ENCODE measurements around the gene SCAF8. TPM values are rescaled to one million over a fixed set of nuclear protein-coding genes. Genes with fewer than 3 reads are reported as not detected.

SCAF8 gene
- total and polyA plus RNA-seq, 7 donors = 9.0 to 46.3 (median 37.1) TPM

DNA sequence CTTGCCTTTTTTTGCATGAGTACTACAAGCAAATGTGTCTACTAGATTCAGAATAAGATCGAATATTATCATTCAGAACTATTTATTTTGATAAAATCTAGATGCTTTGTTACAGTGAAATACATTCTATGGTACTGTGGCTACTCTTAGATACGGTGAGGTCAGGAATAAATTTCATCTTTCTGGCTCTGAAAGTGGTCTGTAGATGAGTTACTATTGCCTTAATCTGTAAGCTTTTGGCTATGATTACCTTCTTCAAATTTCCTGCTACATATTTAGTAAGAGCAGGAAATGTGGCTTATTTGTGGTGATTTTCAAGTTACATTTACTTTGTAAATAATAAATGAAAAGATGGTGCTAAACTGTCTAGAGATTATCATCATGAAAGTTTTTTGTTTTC, 50.0 kb downstream of the SCAF8 start:
- Histone ChIP-seq H3K27me3 (no peaks in the 10 kb centered on the region), H3K36me3 (peaks cover 0 to 14% (median 0%) of the 10 kb centered on the region in 4 donors), H3K4me3 (no peak overlapping the region), H3K9me3 (no peaks in the 10 kb centered on the region), H3K27ac (no peak overlapping the region), H3K4me1 (peaks cover 0 to 3% (median under 1%) of the 10 kb centered on the region in 4 donors)
- no peak for TF ChIP-seq POLR2A (IDR thresholded peaks at IDR 0.05)
- TF ChIP-seq, protein P1, sequence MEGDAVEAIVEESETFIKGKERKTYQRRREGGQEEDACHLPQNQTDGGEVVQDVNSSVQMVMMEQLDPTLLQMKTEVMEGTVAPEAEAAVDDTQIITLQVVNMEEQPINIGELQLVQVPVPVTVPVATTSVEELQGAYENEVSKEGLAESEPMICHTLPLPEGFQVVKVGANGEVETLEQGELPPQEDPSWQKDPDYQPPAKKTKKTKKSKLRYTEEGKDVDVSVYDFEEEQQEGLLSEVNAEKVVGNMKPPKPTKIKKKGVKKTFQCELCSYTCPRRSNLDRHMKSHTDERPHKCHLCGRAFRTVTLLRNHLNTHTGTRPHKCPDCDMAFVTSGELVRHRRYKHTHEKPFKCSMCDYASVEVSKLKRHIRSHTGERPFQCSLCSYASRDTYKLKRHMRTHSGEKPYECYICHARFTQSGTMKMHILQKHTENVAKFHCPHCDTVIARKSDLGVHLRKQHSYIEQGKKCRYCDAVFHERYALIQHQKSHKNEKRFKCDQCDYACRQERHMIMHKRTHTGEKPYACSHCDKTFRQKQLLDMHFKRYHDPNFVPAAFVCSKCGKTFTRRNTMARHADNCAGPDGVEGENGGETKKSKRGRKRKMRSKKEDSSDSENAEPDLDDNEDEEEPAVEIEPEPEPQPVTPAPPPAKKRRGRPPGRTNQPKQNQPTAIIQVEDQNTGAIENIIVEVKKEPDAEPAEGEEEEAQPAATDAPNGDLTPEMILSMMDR (IDR thresholded peaks at IDR 0.05) = no peak
- no peak for TF ChIP-seq POLR2AphosphoS5 (IDR thresholded peaks at IDR 0.05)
- TF ChIP-seq EP300 (IDR thresholded peaks at IDR 0.05) = no peak
- intact Hi-C loops (cut with DNase I) = loop anchor here (5.0 kb wide), 1 partner anchor 36 kb away; no protein-coding TSS in a partner anchor
- DNase-seq = no peak
- 89 to 94% methylated on average over 2 of the region's 2 CpGs for WGBS, 2 donors

DNA sequence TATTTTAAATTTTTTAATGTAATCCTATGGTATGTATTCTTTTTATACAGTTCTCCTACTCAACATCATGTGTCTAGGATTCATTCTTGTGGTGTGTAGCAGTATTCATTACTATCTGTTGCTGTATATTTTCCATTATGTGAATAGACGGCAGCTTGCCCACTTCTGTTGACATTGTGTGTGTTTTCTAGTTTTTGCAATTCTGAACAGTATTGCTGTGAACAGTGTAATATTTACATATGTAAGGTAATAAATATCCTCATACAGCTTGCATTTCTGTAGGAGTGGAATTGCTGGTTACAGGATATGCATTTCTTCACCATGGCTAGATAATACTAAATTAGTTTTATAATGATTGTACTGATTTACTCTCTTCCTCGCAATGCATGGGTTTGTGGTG, 51.9 kb downstream of the SCAF8 start:
- intact Hi-C loops (cut with DNase I) = no loop called here
- WGBS, 2 donors = 88 to 90% methylated on average over 2 of the region's 2 CpGs
- Histone ChIP-seq H3K36me3 (peaks cover 0 to 24% (median 0%) of the 10 kb centered on the region in 4 donors), H3K27ac (no peak overlapping the region), H3K27me3 (no peaks in the 10 kb centered on the region), H3K4me3 (no peak overlapping the region), H3K9me3 (no peaks in the 10 kb centered on the region), H3K4me1 (peaks cover 0 to 8% (median 2%) of the 10 kb centered on the region in 4 donors)
- DNase-seq = no peak
- TF ChIP-seq EP300 (IDR thresholded peaks at IDR 0.05) (no peak), POLR2A (IDR thresholded peaks at IDR 0.05) (no peak), POLR2AphosphoS5 (IDR thresholded peaks at IDR 0.05) (no peak)
- TF ChIP-seq, protein P1 (IDR thresholded peaks at IDR 0.05) = no peak

DNA sequence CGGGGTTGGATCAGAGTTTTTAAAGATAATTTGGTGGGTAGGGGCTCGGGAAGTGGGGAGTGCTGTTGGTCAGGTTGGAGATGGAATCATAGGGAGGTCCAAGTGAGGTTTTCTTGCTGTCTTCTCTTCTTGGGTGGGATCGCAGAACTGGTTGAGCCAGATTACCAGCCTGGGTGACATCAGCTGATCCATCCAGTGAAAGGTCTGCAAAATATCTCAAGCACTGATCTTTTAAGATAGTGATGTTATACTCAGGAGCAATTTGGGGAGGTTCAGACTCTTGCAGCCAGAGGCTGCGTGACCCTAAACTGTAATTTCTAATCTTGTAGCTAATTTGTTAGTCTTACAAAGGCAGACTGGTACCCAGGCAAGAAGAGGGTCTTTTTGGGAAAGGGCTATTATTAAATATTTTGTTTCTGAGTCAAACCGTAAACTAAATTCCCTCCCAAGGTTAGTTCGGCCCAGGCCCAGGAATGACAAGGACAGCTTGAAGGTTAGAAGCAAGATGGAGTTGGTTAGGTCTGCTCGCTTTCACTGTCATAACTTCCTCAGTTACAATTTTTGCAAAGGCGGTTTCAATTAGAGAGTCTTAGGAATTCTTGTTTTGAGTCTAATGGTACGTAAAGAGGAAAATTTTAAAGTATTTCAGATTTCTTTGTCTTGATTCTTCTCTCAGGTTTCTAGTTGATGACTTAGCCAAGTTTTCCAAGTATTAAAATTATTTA, 53.1 kb downstream of the SCAF8 start:
- TF ChIP-seq, protein P1 (IDR thresholded peaks at IDR 0.05) = no peak
- no peak for TF ChIP-seq POLR2AphosphoS5 (IDR thresholded peaks at IDR 0.05)
- TF ChIP-seq POLR2A (IDR thresholded peaks at IDR 0.05) = no peak
- no peak for TF ChIP-seq EP300 (IDR thresholded peaks at IDR 0.05)
- no peak for DNase-seq
- Histone ChIP-seq H3K4me1 (peaks cover 0 to 13% (median 3%) of the 10 kb centered on the region in 4 donors), H3K36me3 (peaks cover 0 to 21% (median 0%) of the 10 kb centered on the region in 4 donors), H3K27ac (no peak overlapping the region), H3K9me3 (no peaks in the 10 kb centered on the region), H3K27me3 (no peaks in the 10 kb centered on the region), H3K4me3 (no peak overlapping the region)
- intact Hi-C loops (cut with DNase I) = no loop called here
- WGBS, 2 donors = 97 to 98% methylated on average over 9 of the region's 9 CpGs

DNA sequence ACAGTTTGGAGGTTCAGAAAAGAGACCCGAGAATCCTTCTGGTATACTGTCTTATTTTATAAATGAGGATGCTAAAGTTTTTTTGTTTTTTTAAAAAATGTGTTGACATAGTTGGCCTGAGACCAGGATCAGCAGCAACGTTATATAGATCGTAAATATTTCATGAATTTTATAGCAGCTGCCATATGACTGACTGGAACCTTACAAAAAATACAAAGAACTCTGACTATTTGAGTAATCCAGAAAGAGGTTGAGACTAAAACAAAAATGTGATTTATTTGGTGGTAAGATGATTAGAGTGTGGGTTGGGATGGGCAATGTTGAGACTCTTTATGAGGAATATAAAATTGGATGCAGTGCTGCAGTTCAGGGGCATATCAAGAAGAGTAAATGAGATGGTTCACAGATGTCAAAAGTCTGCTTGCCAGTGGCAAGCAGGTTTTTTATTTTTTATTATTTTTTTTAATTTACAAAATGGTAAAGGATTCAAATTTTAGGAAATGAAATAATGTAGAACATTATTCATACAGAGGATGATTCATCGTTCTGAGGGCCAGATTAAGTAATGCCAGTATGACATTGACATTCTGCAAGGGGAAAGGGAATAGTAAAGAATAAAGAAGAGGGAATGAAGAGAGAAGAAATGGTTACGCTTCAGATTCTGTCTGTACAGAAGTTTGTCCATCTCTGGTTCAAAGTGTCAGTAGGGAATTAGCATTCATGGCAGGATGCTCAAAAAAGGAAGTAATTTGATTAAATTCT, 58.5 kb downstream of the SCAF8 start:
- intact Hi-C loops (cut with DNase I) = no loop called here
- Histone ChIP-seq H3K9me3 (no peaks in the 10 kb centered on the region), H3K27me3 (no peaks in the 10 kb centered on the region), H3K27ac (no peak overlapping the region), H3K4me1 (peaks cover 0 to 30% (median 19%) of the 10 kb centered on the region in 4 donors), H3K4me3 (no peak overlapping the region), H3K36me3 (peaks cover 0 to 35% (median 6%) of the 10 kb centered on the region in 4 donors)
- TF ChIP-seq, protein P1 (IDR thresholded peaks at IDR 0.05) = no peak
- TF ChIP-seq EP300 (IDR thresholded peaks at IDR 0.05) = no peak
- no peak for TF ChIP-seq POLR2A (IDR thresholded peaks at IDR 0.05)
- TF ChIP-seq POLR2AphosphoS5 (IDR thresholded peaks at IDR 0.05) = no peak
- no peak for DNase-seq
- WGBS, 2 donors = 57 to 72% methylated on average over 5 of the region's 5 CpGs

Data from sigmoid colon (tissue), 7 donors.